Neural progenitor cell (in vitro differentiated cells): ENCODE results near the gene RALGAPB.

Experiments used
- EZH2 ChIP-seq: fragments of 200-600 bp; sonication (generic); IDR thresholded peaks from 2 replicates; pipeline ENCODE4 v1.6.1; 2017; ENCODE audit warnings: antibody characterized with exemption, mild to moderate bottlenecking, moderate library complexity
- EZH2phosphoT487 ChIP-seq: fragments of 200-600 bp; sonication (generic); IDR thresholded peaks from 2 replicates; pipeline ENCODE4 v1.6.1; 2017; ENCODE audit warnings: antibody characterized with exemption
- TF ChIP-seq, protein P1 (sequence below): fragments of 200-600 bp; sonication (generic); IDR thresholded peaks from 2 replicates; pipeline ENCODE4 v1.5.1; 2017; ENCODE audit warnings: antibody characterized with exemption, mild to moderate bottlenecking

DNA sequence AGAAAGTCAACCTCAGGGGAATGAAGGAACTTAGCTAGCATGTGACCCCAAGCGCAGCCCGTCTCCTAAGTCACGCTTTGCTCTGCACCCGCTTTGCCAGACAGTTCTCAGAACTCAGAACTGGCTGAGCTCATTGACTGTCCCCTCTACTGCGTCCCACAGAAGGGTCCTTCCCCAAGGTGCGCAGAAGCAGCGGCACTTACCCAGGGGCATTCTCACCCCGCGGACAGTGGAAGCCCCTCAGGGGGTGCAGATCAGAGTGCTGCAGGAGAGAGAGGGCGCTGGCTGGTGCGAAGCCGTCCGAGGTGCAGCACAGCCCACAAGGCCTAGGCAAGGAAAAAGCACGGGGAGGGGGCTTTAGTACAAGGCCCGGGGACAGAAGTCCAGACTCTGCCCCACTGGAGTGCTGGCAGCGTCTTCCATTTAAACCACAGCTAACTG lies 38.3 kb upstream of the RALGAPB start:
- no peak for TF ChIP-seq EZH2phosphoT487
- no peak for TF ChIP-seq EZH2
- TF ChIP-seq, protein P1, sequence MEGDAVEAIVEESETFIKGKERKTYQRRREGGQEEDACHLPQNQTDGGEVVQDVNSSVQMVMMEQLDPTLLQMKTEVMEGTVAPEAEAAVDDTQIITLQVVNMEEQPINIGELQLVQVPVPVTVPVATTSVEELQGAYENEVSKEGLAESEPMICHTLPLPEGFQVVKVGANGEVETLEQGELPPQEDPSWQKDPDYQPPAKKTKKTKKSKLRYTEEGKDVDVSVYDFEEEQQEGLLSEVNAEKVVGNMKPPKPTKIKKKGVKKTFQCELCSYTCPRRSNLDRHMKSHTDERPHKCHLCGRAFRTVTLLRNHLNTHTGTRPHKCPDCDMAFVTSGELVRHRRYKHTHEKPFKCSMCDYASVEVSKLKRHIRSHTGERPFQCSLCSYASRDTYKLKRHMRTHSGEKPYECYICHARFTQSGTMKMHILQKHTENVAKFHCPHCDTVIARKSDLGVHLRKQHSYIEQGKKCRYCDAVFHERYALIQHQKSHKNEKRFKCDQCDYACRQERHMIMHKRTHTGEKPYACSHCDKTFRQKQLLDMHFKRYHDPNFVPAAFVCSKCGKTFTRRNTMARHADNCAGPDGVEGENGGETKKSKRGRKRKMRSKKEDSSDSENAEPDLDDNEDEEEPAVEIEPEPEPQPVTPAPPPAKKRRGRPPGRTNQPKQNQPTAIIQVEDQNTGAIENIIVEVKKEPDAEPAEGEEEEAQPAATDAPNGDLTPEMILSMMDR: no peak
